Common myeloid progenitor, CD34-positive (primary cell): ENCODE measurements around the gene ERMAP.
A peak's percentile ranks its signal among the peaks of the same experiment; 100 is the strongest.

Source experiments
- CTCF ChIA-PET: fragments of 350-600 bp; sonication (Branson Sonifier 250); formaldehyde crosslinking; loops from one replicate; lab custom pipeline; 2021; ENCODE audit warnings: antibody characterized with exemption; lab: Charles Lee
- POLR2A ChIA-PET: fragments of 350-600 bp; sonication (Branson Sonifier 250); formaldehyde crosslinking; loops from one replicate; lab custom pipeline; 2021; ENCODE audit warnings: antibody characterized with exemption; lab: Charles Lee
- DNase-seq, 3 donors: peaks; one replicate each; pipeline versions ENCODE4 v3.0.0 to v3.0.0-alpha.2; 2013
- H3K27ac ChIP-seq, 2 experiments: 1 replicate in 1 of 2; 2 replicates in 1 of 2; pipeline ENCODE4 v1.7.0; 2013; ENCODE audit warnings: inconsistent platforms in 2 of 2, low read length in 2 of 2, mild to moderate bottlenecking in 2 of 2, low read depth in 1 of 2, moderate library complexity in 1 of 2; ENCODE audit not compliant: severe bottlenecking in 2 of 2, insufficient read depth in 1 of 2, poor library complexity in 1 of 2
- H3K27me3 ChIP-seq, 5 experiments: replicated peaks in 2 of 5; 1 replicate in 3 of 5; 2 replicates in 2 of 5; pipeline versions ENCODE4 v1.6.1 to v1.7.0; 2013; ENCODE audit warnings: low read length in 4 of 5, mild to moderate bottlenecking in 2 of 5, moderate library complexity in 2 of 5, inconsistent platforms in 1 of 5; ENCODE audit not compliant: insufficient read depth in 5 of 5, control insufficient read depth in 4 of 5
- H3K36me3 ChIP-seq, 4 experiments: 1 replicate in 2 of 4; 2 replicates in 2 of 4; pipeline versions ENCODE4 v1.6.1 to v1.7.0; 2013; ENCODE audit warnings: low read length in 3 of 4, control low read depth in 1 of 4, mild to moderate bottlenecking in 1 of 4; ENCODE audit not compliant: control insufficient read depth in 4 of 4, insufficient read depth in 4 of 4
- H3K4me1 ChIP-seq, 4 experiments: 1 replicate in 3 of 4; 2 replicates in 1 of 4; pipeline versions ENCODE4 v1.6.1 to v1.7.1; 2013; ENCODE audit warnings: low read length in 3 of 4, mild to moderate bottlenecking in 3 of 4, control low read depth in 1 of 4, inconsistent platforms in 1 of 4, moderate library complexity in 1 of 4; ENCODE audit not compliant: control insufficient read depth in 4 of 4, insufficient read depth in 4 of 4; ENCODE audit errors: control extremely low read depth in 1 of 4
- H3K4me3 ChIP-seq, 7 experiments: 1 replicate in 4 of 7; 2 replicates in 3 of 7; pipeline versions ENCODE4 v1.5.1 to v1.7.0; 2013; ENCODE audit warnings: mild to moderate bottlenecking in 7 of 7, low read length in 6 of 7, moderate library complexity in 6 of 7, inconsistent platforms in 2 of 7, low read depth in 2 of 7, control low read depth in 1 of 7; ENCODE audit not compliant: insufficient read depth in 4 of 7, control insufficient read depth in 1 of 7; ENCODE audit errors: extremely low read depth in 1 of 7
- H3K9me3 ChIP-seq, 5 experiments: 1 replicate in 4 of 5; 2 replicates in 1 of 5; pipeline versions ENCODE4 v1.6.1 to v1.7.1; 2013; ENCODE audit warnings: low read length in 4 of 5, mild to moderate bottlenecking in 2 of 5, inconsistent platforms in 1 of 5, low read depth in 1 of 5, moderate library complexity in 1 of 5; ENCODE audit not compliant: control insufficient read depth in 4 of 5, insufficient read depth in 2 of 5; ENCODE audit errors: control extremely low read depth in 1 of 5
- WGBS: methylation state at CpG from one replicate; pipeline ENCODE4 v1.1.5; 2013; ENCODE audit not compliant: insufficient coverage; 5-methylcytosine and 5-hydroxymethylcytosine counted together

The ERMAP gene

GRCh38 chr1:42825036-42825851 lies 8.3 kb downstream of the ERMAP start:
- POLR2A ChIA-PET: no interaction called here

GRCh38 chr1:42830631-42831030 lies 13.7 kb downstream of the ERMAP start:
- no peak overlapping the region for H3K27ac ChIP-seq

More at GRCh38 chr1:42825036-42825851, 8.3 kb downstream of the ERMAP start:
- H3K27me3 ChIP-seq: no peaks in the 10 kb centered on the region
- no peaks in the 10 kb centered on the region for H3K9me3 ChIP-seq
- CTCF ChIA-PET: interaction anchor here (1.0 to 2.6 kb wide), 4 partner anchors 13 to 100 kb away, joined by 3 to 7 read pairs (median 4); no protein-coding TSS in a partner anchor
- 83% methylated on average over 7 of the region's 10 CpGs for WGBS
- H3K4me1 ChIP-seq: peaks cover 0 to 11% (median 0%) of the 10 kb centered on the region in 4 experiments
- peak overlapping the region in 1 of 2 experiments; percentile 56 for H3K27ac ChIP-seq
- peak; percentile 40 to 67 (median 47) for DNase-seq
- H3K4me3 ChIP-seq: no peak overlapping the region
- H3K36me3 ChIP-seq: peaks cover 0 to 3% (median 0%) of the 10 kb centered on the region in 4 experiments

GRCh38 chr1:42831273-42831672 lies 14.4 kb downstream of the ERMAP start:
- no peak for DNase-seq
- Histone ChIP-seq H3K4me3 (no peak overlapping the region), H3K27me3 (no peaks in the 10 kb centered on the region), H3K9me3 (no peaks in the 10 kb centered on the region), H3K27ac (no peak overlapping the region), H3K4me1 (no peaks in the 10 kb centered on the region), H3K36me3 (peaks cover 0 to 15% (median 4%) of the 10 kb centered on the region in 4 experiments)
- ChIA-PET CTCF (interaction anchor here (0.8 to 1.6 kb wide), 2 partner anchors 10 to 93 kb away, joined by 3 to 4 read pairs; no protein-coding TSS in a partner anchor), POLR2A (no interaction called here)

More at GRCh38 chr1:42830631-42831030, 13.7 kb downstream of the ERMAP start:
- ChIA-PET CTCF (interaction anchor here (0.8 to 1.6 kb wide), 3 partner anchors 9 to 93 kb away, joined by 3 to 4 read pairs (median 3); no protein-coding TSS in a partner anchor), POLR2A (no interaction called here)
- 94% methylated on average over 17 of the region's 17 CpGs for WGBS
- Histone ChIP-seq H3K4me1 (no peaks in the 10 kb centered on the region), H3K9me3 (no peaks in the 10 kb centered on the region), H3K36me3 (peaks cover 0 to 15% (median 4%) of the 10 kb centered on the region in 4 experiments), H3K4me3 (no peak overlapping the region), H3K27me3 (no peaks in the 10 kb centered on the region)
- DNase-seq: no peak

DNA sequence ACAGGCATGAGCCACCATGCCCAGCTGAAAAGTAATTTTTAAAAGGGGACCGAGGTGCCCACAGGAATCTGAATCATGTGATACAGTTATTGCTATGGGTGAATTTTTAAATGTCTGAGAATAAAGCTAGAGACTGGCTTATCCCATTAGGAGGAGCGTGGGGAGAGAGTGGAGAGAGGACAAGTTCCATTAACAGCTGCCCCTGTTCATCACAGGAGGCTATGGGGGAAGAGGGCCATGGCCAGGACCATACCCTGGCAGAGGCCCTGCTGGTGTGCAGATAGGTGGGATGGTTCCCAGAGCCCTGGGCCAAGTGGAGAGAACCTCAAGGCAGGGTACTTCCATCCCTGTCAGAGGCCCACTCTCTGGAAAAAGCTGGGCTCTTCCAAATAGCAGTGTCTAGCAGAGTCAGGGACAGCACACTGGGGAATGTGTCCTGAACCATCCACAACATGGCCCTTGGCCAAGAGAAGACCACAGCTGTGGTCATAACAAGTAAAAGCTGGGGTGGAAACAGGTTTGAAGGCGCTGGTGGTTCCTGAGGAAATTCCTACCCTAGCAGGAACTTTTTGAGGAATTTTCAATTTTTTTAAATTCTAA lies 15.8 kb downstream of the ERMAP start:
- Histone ChIP-seq H3K4me3 (no peak overlapping the region), H3K9me3 (no peaks in the 10 kb centered on the region), H3K27me3 (no peaks in the 10 kb centered on the region), H3K36me3 (peaks cover 2 to 15% (median 4%) of the 10 kb centered on the region in 4 experiments), H3K4me1 (no peaks in the 10 kb centered on the region), H3K27ac (no peak overlapping the region)
- CTCF ChIA-PET: interaction anchor here (1.1 to 2.5 kb wide), 2 partner anchors 11 to 14 kb away, joined by 3 to 8 read pairs; partner anchors contain the start of gene ZNF691
- WGBS: 83% methylated on average over 1 of the region's 3 CpGs
- POLR2A ChIA-PET: interaction anchor here (0.5 kb wide), 1 partner anchor 133 kb away, joined by 3 read pairs; no protein-coding TSS in a partner anchor
- no peak for DNase-seq

- no peaks in the 10 kb centered on the region for H3K27me3 ChIP-seq
- ChIA-PET POLR2A (no interaction called here), CTCF (interaction anchor here (1.1 to 2.5 kb wide), 2 partner anchors 12 to 13 kb away, joined by 3 to 8 read pairs; partner anchors contain the start of gene ZNF691)
- WGBS: 100% methylated on average over 2 of the region's 4 CpGs
- H3K36me3 ChIP-seq: peaks cover 4 to 16% (median 6%) of the 10 kb centered on the region in 4 experiments
- H3K9me3 ChIP-seq: no peaks in the 10 kb centered on the region
- no peak overlapping the region for H3K27ac ChIP-seq
- no peak overlapping the region for H3K4me3 ChIP-seq
- no peaks in the 10 kb centered on the region for H3K4me1 ChIP-seq
- no peak for DNase-seq
Observed at GRCh38 chr1:42833981-42834380, 17.1 kb downstream of the ERMAP start.

- H3K36me3 ChIP-seq: peaks cover 5 to 16% (median 7%) of the 10 kb centered on the region in 4 experiments
- no peaks in the 10 kb centered on the region for H3K9me3 ChIP-seq
- CTCF ChIA-PET: no interaction called here
- no peak for DNase-seq
- 95% methylated on average over 3 of the region's 5 CpGs for WGBS
- POLR2A ChIA-PET: no interaction called here
- H3K4me1 ChIP-seq: no peaks in the 10 kb centered on the region
- H3K27ac ChIP-seq: no peak overlapping the region
- H3K27me3 ChIP-seq: no peaks in the 10 kb centered on the region
- no peak overlapping the region for H3K4me3 ChIP-seq
Observed at GRCh38 chr1:42834803-42835202, 17.9 kb downstream of the ERMAP start.
